Measurements from ENCODE around the gene NRXN2. TPM values are rescaled to one million over a fixed set of nuclear protein-coding genes. Genes with fewer than 3 reads are reported as not detected.

Gene NRXN2
- total and polyA plus RNA-seq, 2 of the 13 experiments (the other 11 are each of a cell fraction or from before 2014, with no cell fraction given): not detected

DNA sequence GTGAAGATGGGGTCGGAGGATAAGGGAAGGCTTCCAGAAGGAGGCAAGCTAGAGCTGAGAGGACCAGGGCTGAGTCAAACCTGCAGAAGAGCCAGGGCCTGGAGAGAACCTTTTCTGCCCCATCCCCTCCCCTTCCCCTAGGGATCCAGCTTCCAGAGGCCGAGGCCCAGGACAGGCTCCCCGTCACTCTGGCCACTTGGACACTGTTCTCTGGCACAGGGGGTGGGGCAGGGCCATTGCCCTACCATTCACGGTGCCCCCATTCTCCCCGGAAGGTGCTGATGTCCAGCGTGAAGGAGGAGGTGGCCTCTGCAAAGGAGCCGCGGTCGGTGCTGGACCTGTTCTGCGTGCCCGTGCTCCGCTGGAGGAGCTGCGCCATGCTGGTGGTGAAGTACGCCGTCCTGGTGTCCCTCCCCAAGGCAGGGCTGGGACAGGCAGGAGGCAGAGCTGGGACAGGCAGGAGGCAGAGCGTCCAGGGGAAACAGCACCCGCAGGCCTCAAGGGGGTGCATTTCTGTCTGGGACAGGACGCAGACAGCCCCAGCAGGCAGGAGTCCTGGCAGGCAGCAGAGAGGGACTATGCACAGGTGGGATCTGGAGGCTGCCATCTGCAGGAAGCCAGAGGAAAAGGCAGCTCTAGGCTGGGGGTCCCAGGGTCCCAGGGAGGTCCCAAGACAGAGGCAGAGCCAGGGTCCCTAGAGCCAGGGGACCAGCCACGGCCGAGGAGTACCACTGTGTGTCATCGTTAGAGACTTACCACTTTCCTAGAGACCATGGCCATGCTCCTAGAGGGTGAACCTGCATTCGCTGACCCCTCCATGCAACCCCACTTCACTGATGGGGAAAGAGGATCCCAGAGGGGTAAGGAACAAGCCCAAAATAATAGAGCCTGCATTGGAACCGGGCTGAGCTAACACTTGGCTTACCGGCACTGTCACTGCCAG is 157.8 kb downstream of the NRXN2 start:
- BruUV-seq (replicated peaks): no TSS peak
- DNase-seq (ENCODE audit: low spot score) (peak; percentile 51), ATAC-seq (peak; percentile 58), FAIRE-seq (no peak)
- no peaks in the 10 kb centered on the region for H3K36me3 ChIP-seq (replicated peaks in 1 of 2; ENCODE audit: control insufficient read depth in 1 of 2, insufficient read depth in 2 of 2, low read length in 2 of 2)
- H3K4me1 ChIP-seq (ENCODE audit: insufficient read depth, low read length): peaks cover 50% of the 10 kb centered on the region
- in situ Hi-C loops (cut with HindIII; ENCODE audit: extremely low pct_ligation_motif_present, low pct_unique_long_range_greater_than_20kb): no loop called here
- no peaks in the 10 kb centered on the region for H4K20me1 ChIP-seq (ENCODE audit: insufficient read depth, low read length)
- 0 out of 5 replicates have a peak, but pooled peaks cover 0 to 2% of the 10 kb centered on the region in 2 experiments for H3K27me3 ChIP-seq (ENCODE audit: control insufficient read depth in 1 of 2, insufficient read depth in 2 of 2, low read length in 2 of 2)
- ChIA-PET POLR2A (interaction anchor here (1.5 kb wide), 1 partner anchor 247 kb away, joined by 3 read pairs; the partner anchor contains the start of genes PRDX5 and TRMT112), CTCF (ENCODE audit: low intra/inter-chr PET ratio, low total read pairs) (no interaction called here)
- peak overlapping the region; percentile 25; the same call in 1 of the 2 replicates for H3K9ac ChIP-seq (ENCODE audit: insufficient read depth, low read depth, low read length)
- intact Hi-C loops (cut with micrococcal nuclease; ENCODE audit: unreplicated experiment): no loop called here
- no peak overlapping the region for H3K4me3 ChIP-seq (replicated peaks in 1 of 3; ENCODE audit: insufficient read depth in 1 of 3, low read depth in 2 of 3, low read length in 3 of 3)
- H2AFZ ChIP-seq (ENCODE audit: low read length): no peak overlapping the region
- H3K79me2 ChIP-seq (ENCODE audit: insufficient read depth, low read length): no peaks in the 10 kb centered on the region
- WGBS (ENCODE audit: low lambda C conversion rate): 61% methylated on average over 20 of the region's 24 CpGs
- no peaks in the 10 kb centered on the region for H3K9me3 ChIP-seq (ENCODE audit: low read length)
- H3K27ac ChIP-seq (ENCODE audit: extremely low read length, insufficient read depth, low read length): peak overlapping the region; percentile 33
- peak overlapping the region; percentile 68 for H3K4me2 ChIP-seq (ENCODE audit: low read depth, low read length)
- TF ChIP-seq ZBTB7B (CRISPR knock-in tag; IDR thresholded peaks at IDR 0.05) (peak; percentile 88), ZBTB7A (CRISPR knock-in tag; IDR thresholded peaks at IDR 0.05) (peak; percentile 66; the same call in 1 of the 2 replicates), SP4 (CRISPR knock-in tag; IDR thresholded peaks at IDR 0.05) (peak; percentile 40; the same call in 1 of the 2 replicates), ZNF329 (CRISPR knock-in tag; IDR thresholded peaks at IDR 0.05; ENCODE audit: low read depth) (no peak), ZSCAN21 (CRISPR knock-in tag; IDR thresholded peaks at IDR 0.05; ENCODE audit: borderline replicate concordance) (0 out of 2 replicates have a peak, but pooled peaks have one; percentile 33), STAG1 (CRISPR knock-in tag; IDR thresholded peaks at IDR 0.05) (peak; percentile 50), THYN1 (CRISPR knock-in tag; IDR thresholded peaks at IDR 0.05; ENCODE audit: borderline replicate concordance, low read depth) (no peak), ZNF292 (CRISPR knock-in tag; IDR thresholded peaks at IDR 0.05; ENCODE audit: borderline replicate concordance, low read depth) (0 out of 2 replicates have a peak, but pooled peaks have one; percentile 22), SOX6 (IDR thresholded peaks at IDR 0.05) (no peak), SOX6 (CRISPR knock-in tag; IDR thresholded peaks at IDR 0.05) (peak; percentile 8; the same call in 1 of the 2 replicates), KDM2A (CRISPR knock-in tag; IDR thresholded peaks at IDR 0.05; ENCODE audit: borderline replicate concordance, low read depth) (no peak), NCOA2 (CRISPR knock-in tag; IDR thresholded peaks at IDR 0.05) (0 out of 2 replicates have a peak, but pooled peaks have one; percentile 13), NFATC3 (CRISPR knock-in tag; IDR thresholded peaks at IDR 0.05) (no peak)
- TF ChIP-seq, protein P1, sequence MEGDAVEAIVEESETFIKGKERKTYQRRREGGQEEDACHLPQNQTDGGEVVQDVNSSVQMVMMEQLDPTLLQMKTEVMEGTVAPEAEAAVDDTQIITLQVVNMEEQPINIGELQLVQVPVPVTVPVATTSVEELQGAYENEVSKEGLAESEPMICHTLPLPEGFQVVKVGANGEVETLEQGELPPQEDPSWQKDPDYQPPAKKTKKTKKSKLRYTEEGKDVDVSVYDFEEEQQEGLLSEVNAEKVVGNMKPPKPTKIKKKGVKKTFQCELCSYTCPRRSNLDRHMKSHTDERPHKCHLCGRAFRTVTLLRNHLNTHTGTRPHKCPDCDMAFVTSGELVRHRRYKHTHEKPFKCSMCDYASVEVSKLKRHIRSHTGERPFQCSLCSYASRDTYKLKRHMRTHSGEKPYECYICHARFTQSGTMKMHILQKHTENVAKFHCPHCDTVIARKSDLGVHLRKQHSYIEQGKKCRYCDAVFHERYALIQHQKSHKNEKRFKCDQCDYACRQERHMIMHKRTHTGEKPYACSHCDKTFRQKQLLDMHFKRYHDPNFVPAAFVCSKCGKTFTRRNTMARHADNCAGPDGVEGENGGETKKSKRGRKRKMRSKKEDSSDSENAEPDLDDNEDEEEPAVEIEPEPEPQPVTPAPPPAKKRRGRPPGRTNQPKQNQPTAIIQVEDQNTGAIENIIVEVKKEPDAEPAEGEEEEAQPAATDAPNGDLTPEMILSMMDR (CRISPR knock-in tag; IDR thresholded peaks at IDR 0.05): peak; percentile 54
- TF ChIP-seq, protein P2, sequence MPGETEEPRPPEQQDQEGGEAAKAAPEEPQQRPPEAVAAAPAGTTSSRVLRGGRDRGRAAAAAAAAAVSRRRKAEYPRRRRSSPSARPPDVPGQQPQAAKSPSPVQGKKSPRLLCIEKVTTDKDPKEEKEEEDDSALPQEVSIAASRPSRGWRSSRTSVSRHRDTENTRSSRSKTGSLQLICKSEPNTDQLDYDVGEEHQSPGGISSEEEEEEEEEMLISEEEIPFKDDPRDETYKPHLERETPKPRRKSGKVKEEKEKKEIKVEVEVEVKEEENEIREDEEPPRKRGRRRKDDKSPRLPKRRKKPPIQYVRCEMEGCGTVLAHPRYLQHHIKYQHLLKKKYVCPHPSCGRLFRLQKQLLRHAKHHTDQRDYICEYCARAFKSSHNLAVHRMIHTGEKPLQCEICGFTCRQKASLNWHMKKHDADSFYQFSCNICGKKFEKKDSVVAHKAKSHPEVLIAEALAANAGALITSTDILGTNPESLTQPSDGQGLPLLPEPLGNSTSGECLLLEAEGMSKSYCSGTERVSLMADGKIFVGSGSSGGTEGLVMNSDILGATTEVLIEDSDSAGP (CRISPR knock-in tag; IDR thresholded peaks at IDR 0.05; ENCODE audit: borderline replicate concordance): peak; percentile 23; the same call in 1 of the 2 replicates
- TF ChIP-seq, protein P3, sequence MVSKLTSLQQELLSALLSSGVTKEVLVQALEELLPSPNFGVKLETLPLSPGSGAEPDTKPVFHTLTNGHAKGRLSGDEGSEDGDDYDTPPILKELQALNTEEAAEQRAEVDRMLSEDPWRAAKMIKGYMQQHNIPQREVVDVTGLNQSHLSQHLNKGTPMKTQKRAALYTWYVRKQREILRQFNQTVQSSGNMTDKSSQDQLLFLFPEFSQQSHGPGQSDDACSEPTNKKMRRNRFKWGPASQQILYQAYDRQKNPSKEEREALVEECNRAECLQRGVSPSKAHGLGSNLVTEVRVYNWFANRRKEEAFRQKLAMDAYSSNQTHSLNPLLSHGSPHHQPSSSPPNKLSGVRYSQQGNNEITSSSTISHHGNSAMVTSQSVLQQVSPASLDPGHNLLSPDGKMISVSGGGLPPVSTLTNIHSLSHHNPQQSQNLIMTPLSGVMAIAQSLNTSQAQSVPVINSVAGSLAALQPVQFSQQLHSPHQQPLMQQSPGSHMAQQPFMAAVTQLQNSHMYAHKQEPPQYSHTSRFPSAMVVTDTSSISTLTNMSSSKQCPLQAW (CRISPR knock-in tag; IDR thresholded peaks at IDR 0.05): 0 out of 2 replicates have a peak, but pooled peaks have one; percentile 29
- TF ChIP-seq, protein P4, sequence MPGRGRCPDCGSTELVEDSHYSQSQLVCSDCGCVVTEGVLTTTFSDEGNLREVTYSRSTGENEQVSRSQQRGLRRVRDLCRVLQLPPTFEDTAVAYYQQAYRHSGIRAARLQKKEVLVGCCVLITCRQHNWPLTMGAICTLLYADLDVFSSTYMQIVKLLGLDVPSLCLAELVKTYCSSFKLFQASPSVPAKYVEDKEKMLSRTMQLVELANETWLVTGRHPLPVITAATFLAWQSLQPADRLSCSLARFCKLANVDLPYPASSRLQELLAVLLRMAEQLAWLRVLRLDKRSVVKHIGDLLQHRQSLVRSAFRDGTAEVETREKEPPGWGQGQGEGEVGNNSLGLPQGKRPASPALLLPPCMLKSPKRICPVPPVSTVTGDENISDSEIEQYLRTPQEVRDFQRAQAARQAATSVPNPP (CRISPR knock-in tag; IDR thresholded peaks at IDR 0.05): no peak
